ES-I3 (cell line): ENCODE measurements around the gene HS6ST3.
A peak's percentile ranks its signal among the peaks of the same experiment; 100 is the strongest.
"Not testable (repeated sequence)": the region's sequence is repeated elsewhere in the genome, so short reads cannot be mapped to it uniquely, and the experiment has no call there.

Experiments
- H3K36me3 ChIP-seq: 2 replicates; pipeline ENCODE4 v1.6.1; 2013; ENCODE audit warnings: mild to moderate bottlenecking, low read length, control low read depth, moderate library complexity; ENCODE audit not compliant: insufficient read depth
- H3K4me1 ChIP-seq: 2 replicates; pipeline ENCODE4 v1.6.1; 2013; ENCODE audit warnings: mild to moderate bottlenecking, control low read depth, low read length; ENCODE audit not compliant: insufficient read depth
- H3K9ac ChIP-seq: 2 replicates; pipeline ENCODE4 v1.6.1; 2013; ENCODE audit warnings: low read depth, mild to moderate bottlenecking, low read length, moderate library complexity
- H3K9me3 ChIP-seq: 2 replicates; pipeline ENCODE4 v1.6.1; 2013; ENCODE audit warnings: mild to moderate bottlenecking, low read length, moderate library complexity; ENCODE audit not compliant: control insufficient read depth, insufficient read depth

Gene HS6ST3

DNA sequence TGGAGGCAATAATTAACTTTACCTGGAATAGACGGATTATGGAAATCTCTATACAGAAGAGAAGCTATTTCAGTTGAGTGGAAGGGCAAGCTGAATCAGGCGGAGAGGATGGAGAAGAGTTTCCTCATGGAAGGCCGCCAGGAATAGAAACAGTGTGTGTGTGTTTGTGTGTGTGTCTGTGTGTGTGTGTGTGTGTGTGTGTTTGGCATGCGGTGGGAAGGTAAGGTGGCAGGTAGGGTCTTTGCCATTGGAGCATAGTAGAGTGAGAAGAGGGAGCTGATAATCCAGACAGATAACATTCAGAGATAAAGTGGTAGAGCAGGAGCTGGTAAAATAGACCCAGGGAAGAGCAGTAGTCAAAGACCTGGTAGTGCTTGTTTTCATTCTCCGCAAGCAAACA is 9.2 kb upstream of the HS6ST3 start:
- Histone ChIP-seq H3K36me3 (no peaks in the 10 kb centered on the region), H3K4me1 (no peaks in the 10 kb centered on the region), H3K9ac (no peak overlapping the region), H3K9me3 (no peaks in the 10 kb centered on the region)

DNA sequence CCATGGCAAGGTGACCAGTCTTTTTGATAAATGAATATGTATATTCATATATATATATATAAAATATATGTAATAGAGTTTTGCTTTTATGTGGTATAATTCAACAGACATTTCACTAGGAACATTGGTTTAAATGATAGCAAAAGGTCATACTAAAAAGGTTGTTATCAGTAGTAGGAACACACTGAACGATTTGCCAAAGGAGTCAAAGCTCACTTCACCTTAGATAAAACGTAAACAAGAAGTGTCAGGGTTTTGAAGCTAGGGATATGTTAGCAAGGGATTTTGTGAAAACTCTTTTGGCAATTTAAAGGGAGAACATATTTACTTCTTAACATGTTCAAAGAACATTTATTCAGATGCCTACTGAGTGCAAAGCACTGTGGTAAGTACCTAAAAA is 8.0 kb upstream of the HS6ST3 start:
- no peaks in the 10 kb centered on the region; the same call in 1 of the 2 replicates for H3K4me1 ChIP-seq
- H3K36me3 ChIP-seq: no peaks in the 10 kb centered on the region
- no peaks in the 10 kb centered on the region for H3K9me3 ChIP-seq
- H3K9ac ChIP-seq: no peak overlapping the region

DNA sequence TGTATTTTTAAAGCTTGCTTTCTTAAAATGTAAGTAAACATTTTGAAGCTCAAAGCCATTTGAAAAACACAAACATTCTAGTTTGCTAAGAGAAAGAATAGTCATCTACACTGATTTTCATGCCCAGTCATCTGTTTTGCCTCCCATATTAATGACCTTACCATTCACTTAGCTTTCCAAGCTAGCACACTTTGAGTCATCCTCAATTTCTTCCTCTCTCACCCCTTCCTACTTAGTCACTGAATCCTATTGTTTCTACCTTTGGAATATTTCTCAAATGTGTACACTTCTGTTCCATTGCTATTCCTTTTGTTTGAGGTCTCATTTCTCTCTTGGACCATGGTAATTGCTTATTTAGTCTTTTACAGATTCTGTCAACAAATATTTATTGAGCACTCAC is 7.3 kb upstream of the HS6ST3 start:
- Histone ChIP-seq H3K9ac (no peak overlapping the region), H3K4me1 (no peaks in the 10 kb centered on the region; the same call in 1 of the 2 replicates), H3K36me3 (no peaks in the 10 kb centered on the region), H3K9me3 (no peaks in the 10 kb centered on the region)

DNA sequence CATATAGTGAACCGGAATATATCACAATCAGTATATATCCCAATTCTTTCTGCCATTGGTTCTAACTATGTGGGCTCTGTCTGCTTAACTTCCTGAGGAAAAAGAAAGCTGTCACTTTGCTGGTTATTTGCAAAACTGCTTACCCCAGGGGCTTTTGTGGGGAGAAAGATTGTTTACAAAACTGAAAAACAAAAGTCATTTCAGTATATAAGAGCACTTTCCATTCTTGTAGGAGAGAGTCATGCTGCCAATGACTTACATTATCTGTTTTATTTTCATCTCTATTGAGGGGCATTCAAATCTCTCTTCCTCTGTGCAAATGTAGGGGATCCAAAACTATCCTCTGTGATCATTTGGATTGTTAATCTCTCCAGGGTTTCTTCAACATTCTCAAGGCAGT is 3.2 kb upstream of the HS6ST3 start:
- no peaks in the 10 kb centered on the region for H3K36me3 ChIP-seq
- H3K9me3 ChIP-seq: no peaks in the 10 kb centered on the region
- no peak overlapping the region for H3K9ac ChIP-seq
- no peaks in the 10 kb centered on the region; the same call in 1 of the 2 replicates for H3K4me1 ChIP-seq

DNA sequence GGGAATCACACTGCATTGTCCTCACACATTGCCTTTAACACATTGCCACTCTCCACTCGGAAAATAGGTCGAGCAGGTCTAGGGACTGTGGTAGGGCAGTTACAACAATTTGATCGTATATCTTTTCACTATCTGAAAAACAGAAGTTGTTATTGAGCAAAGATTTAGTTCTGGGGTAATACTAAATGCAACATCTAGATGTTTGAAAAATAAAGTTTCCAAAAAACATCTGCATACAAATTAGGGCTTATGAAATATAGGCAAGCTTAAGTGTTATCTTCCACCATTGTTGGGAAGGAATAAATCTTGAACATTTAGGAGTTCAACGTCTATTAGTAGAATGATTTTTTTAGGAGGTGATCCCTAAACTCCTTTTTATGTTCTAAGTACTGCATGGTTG is 768 bp upstream of the HS6ST3 start:
- no peaks in the 10 kb centered on the region for H3K9me3 ChIP-seq
- H3K4me1 ChIP-seq: no peaks in the 10 kb centered on the region; the same call in 1 of the 2 replicates
- H3K9ac ChIP-seq: no peak overlapping the region

DNA sequence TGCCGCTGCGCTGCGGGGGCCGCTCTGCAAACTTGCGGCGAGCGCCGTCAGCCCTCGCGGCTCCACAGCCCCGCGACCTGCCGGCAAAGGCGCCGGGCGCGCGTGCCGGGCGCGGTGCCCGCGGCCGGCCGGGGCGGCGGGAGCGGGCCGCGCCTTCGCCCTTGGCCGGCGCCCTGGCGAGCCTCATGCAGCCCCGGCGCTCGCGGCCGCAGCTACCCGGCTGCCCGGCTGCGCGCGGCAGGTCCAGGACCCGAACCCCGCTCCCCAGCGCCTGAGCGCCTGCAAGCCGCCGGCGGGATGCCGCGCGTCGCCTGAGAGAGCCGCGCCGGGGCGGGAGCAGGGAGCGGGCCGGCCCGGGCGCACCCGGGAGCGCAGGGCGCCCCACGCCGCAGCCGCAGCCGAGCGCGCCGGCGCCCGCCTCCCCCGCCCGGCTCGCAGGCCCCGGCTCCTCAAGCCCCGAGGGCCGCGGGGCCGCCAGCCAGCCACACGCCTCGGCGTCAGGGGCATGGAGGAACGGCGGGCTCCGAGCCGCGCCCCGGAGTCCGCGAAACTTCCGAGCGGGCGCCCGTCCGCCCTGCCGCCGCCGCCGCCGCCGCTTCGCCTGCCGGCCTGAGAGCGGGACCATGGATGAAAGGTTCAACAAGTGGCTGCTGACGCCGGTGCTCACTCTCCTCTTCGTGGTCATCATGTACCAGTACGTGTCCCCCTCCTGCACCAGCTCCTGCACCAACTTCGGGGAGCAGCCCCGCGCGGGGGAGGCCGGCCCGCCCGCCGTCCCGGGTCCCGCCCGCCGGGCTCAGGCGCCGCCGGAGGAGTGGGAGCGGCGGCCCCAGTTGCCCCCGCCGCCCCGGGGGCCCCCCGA is 564 bp downstream of the HS6ST3 start:
- Histone ChIP-seq H3K4me1 (no peaks in the 10 kb centered on the region; the same call in 1 of the 2 replicates), H3K9ac (peak overlapping the region; percentile 59; the same call in 1 of the 2 replicates), H3K36me3 (no peaks in the 10 kb centered on the region), H3K9me3 (no peaks in the 10 kb centered on the region)

More for the DNA sequence above, 768 bp upstream of the HS6ST3 start:
- H3K36me3 ChIP-seq: no peaks in the 10 kb centered on the region

DNA sequence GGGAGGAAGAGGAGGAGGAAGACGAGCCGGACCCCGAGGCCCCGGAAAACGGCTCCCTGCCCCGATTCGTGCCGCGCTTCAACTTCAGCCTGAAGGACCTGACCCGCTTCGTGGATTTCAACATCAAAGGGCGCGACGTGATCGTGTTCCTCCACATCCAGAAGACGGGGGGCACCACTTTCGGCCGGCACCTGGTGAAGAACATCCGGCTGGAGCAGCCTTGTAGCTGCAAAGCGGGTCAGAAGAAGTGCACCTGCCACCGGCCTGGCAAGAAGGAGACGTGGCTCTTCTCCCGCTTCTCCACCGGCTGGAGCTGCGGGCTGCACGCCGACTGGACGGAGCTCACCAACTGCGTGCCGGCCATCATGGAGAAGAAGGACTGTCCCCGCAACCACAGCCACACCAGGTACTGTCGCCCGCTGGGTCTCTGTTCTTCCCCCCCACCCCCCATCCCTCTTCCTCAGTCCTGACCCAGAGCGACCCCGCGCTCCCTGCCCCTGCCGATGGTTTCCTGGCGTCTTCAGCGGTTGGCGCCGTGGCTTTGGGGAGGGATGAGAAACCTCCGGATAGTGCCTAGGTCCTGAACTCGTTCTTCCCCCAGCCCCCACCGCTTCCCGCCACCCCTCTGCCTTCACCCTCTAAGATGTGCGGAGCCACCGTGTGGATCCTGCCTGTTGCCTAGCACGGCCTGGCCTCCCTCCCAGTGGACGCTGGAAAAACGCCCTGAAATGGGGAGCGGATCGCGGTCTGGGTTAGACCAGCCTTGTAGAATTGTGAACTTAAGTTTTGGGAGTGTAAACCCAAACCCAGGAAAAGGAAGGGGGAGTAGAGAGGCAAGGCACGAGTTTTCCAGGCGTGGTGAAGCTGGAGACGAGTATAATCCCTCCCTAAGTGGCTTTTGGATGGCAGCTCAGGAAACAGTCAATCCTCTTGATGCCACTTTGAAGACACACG is 1.5 kb downstream of the HS6ST3 start:
- Histone ChIP-seq H3K9me3 (no peaks in the 10 kb centered on the region), H3K9ac (peak overlapping the region; percentile 59)

DNA sequence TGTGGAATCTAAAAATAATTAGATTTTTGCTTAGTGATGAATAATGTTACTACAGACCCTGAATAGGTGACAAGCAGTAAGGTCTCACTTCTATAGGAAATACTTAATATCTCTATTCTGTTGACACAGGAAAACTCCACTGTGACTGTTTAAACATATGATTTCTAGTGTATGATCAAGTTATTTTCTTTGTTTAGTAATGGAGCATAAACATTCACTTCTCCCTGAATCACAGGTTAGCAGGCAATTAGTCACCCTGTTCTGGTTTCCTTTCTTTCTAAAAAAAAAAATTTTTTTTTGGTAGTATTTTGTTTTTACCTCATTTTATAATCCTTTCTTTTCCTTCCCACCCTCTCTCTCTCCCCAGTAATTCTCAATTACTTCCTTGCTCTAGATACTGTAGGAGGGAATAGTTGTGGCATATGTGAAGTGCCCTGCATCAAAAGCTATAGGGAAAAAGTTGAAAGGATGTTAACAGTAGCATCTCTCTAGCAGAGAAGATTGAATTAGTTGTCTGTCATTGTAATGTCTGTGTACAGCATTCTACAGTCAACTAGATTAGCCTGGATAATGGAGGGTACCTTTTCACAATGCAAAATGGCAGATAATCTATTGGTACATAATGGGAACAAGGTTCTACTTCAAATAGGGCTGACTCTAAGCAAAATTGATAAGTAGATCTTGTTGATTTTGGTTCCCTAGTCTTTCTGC is 3.5 kb downstream of the HS6ST3 start:
- no peaks in the 10 kb centered on the region for H3K9me3 ChIP-seq
- no peak overlapping the region for H3K9ac ChIP-seq
- no peaks in the 10 kb centered on the region for H3K36me3 ChIP-seq
- H3K4me1 ChIP-seq: no peaks in the 10 kb centered on the region

More for the DNA sequence above, 1.5 kb downstream of the HS6ST3 start:
- no peaks in the 10 kb centered on the region; the same call in 1 of the 2 replicates for H3K4me1 ChIP-seq
- H3K36me3 ChIP-seq: no peaks in the 10 kb centered on the region

DNA sequence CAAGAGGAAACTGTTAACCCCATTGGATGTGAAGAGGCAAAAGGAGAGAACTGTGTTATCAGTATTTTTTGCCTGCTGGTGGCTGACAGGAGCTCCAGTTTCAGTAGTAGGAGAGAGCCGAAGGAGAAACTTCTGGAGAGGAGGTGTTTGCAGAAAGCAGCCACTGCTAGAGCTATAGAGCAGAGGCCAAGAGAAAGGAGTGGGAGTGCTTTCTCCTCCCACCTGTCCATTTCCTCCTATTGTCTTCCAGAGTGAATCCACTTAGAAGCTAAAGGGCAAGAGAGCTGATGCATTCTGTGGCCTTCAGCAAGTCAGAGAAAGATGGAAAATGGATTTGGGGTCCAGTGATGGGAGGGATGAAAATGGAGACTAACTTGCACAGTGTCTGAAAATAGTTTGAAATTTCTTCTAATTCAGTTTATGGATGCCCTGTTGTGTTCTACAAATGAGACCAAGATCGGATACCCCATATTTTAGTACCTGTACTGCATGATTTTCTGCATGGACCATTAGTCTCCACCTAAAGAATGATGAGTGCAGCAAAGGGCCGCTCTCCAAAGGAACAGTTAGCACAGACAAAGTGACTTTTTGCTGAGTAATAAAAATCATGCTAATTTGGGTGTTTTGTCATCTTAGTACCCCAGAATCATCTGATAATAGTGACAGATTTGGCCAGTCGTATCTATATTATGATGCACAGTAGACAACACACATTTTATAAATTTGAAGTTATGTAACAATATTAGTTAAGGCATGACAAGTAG is 10.7 kb downstream of the HS6ST3 start:
- Histone ChIP-seq H3K9me3 (0 out of 2 replicates have a peak, but pooled peaks cover under 1% of the 10 kb centered on the region), H3K36me3 (no peaks in the 10 kb centered on the region), H3K9ac (no peak overlapping the region), H3K4me1 (peaks cover 9% of the 10 kb centered on the region; the same call in 1 of the 2 replicates)

DNA sequence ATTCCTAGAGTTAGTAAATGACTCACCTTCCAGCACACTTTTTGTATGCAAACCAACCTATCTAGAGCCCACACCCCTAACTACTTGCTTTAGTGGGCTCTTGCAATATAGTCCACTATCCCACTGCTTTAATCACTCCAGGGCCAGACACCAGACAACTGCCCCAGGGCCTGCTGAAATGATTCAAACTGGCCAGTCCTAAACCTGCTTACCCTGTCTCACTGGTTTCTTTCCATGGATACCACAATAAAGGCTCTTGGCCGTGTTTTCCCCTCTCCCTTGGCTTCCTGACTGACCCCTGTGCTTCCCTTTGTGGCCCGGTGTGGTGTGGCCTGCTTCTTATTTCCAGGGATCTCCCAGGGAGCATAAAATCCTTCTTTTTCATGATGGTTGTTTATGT is 14.6 kb downstream of the HS6ST3 start:
- Histone ChIP-seq H3K9ac (no peak overlapping the region), H3K36me3 (no peaks in the 10 kb centered on the region), H3K4me1 (peaks cover 9% of the 10 kb centered on the region; the same call in 1 of the 2 replicates), H3K9me3 (peaks cover 15% of the 10 kb centered on the region)

DNA sequence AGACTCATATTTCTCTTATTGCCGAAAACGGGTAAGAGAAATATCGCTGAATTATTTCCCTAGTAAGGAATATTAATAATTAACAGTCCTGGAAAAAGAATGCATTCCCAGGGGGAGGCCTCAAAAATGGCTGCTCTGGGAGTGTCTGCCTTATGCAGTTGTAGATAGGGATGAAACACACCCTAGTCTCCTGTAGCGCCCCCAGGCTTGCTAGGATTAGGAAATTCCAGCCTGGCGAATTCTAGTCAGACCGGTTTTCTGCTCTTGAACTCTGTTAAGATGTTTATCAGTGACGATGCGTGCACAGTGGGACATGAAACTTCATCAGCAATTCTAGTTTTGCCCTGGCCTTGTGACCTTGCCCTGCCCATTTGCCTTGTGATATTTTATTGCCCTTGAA is 18.2 kb downstream of the HS6ST3 start:
- not testable (repeated sequence) for H3K4me1 ChIP-seq, H3K36me3 ChIP-seq, H3K9ac ChIP-seq
- H3K9me3 ChIP-seq: peaks cover 16% of the 10 kb centered on the region

DNA sequence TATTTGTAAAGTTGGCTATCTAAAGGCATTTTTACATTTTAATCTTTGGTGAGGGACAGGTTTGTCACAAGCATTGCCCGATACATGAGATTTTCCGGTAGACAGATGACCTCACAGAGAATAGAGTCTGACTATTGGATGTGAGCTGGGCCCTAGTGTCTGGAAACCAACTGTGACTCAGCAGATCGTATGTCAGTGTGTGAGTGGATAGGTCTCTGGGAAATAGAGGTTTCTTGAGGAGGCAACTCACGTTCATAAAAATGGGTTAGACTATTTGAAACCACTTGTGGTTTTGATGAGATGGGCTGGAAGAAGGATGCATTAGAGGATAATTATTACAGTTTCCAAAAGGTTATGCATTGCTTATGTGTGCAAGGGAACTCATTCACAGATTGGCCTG is 19.2 kb downstream of the HS6ST3 start:
- H3K4me1 ChIP-seq: peaks cover 4% of the 10 kb centered on the region; the same call in 1 of the 2 replicates

DNA sequence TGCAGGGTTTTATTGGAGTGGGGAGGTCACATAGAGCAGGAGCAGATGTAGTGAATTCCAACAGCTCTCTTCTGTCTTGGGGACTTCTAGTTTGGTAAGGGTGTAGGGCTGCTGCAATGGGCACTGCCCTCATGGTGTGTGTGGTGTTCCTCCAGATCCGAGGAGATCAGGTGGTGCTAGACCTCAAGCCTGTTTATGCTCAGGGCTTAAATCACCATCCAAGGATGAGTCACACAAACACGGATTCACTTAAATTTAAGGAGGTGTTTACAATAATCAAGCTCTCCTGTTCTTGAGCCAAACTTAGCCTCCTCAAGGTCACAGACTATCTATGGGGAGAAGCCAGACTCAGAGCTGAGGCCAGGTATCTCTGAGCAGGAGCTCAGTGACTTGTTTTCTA is 23.0 kb downstream of the HS6ST3 start:
- Histone ChIP-seq H3K9me3 (peaks cover 2% of the 10 kb centered on the region), H3K9ac (no peak overlapping the region), H3K4me1 (no peaks in the 10 kb centered on the region), H3K36me3 (no peaks in the 10 kb centered on the region)

More for the DNA sequence above, 19.2 kb downstream of the HS6ST3 start:
- H3K36me3 ChIP-seq: no peaks in the 10 kb centered on the region
- peaks cover 16% of the 10 kb centered on the region for H3K9me3 ChIP-seq
- no peak overlapping the region for H3K9ac ChIP-seq
